Measurements from ENCODE around the gene PAQR8. TPM values are rescaled to one million over a fixed set of nuclear protein-coding genes. Genes with fewer than 3 reads are reported as not detected.

The PAQR8 gene
- total and polyA plus RNA-seq, 2 of the 13 experiments (the other 11 are each of a cell fraction or from before 2014, with no cell fraction given): 37.7 to 50.7 TPM

DNA sequence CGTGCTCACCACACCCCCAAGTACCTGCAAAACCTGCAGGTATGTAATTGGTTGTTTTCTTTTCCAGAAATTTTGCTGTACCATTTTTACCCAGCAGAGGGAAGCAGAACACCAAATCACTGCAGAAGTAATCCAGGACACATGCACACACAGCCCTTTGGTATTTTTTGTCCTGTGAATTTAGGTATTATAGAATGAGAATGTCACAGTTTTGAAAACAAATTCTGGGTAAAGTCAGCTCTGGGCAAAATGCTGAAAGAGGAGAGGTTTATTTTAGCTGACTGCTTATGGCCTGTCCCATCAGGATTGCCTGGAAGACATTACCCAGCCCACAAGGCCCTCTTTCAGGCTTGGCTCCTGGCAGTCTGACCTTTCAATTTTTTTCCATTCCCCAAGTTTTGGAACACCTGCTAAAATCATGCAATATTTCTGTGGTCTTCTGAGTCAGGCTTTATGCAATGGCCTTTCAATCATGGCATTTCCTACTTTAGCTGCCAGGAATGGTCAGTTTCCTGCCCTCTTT, 54.7 kb downstream of the PAQR8 start (continued):
- TF ChIP-seq, protein P1, sequence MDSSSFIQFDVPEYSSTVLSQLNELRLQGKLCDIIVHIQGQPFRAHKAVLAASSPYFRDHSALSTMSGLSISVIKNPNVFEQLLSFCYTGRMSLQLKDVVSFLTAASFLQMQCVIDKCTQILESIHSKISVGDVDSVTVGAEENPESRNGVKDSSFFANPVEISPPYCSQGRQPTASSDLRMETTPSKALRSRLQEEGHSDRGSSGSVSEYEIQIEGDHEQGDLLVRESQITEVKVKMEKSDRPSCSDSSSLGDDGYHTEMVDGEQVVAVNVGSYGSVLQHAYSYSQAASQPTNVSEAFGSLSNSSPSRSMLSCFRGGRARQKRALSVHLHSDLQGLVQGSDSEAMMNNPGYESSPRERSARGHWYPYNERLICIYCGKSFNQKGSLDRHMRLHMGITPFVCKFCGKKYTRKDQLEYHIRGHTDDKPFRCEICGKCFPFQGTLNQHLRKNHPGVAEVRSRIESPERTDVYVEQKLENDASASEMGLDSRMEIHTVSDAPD (CRISPR knock-in tag; IDR thresholded peaks at IDR 0.05): no peak
- TF ChIP-seq, protein P2, sequence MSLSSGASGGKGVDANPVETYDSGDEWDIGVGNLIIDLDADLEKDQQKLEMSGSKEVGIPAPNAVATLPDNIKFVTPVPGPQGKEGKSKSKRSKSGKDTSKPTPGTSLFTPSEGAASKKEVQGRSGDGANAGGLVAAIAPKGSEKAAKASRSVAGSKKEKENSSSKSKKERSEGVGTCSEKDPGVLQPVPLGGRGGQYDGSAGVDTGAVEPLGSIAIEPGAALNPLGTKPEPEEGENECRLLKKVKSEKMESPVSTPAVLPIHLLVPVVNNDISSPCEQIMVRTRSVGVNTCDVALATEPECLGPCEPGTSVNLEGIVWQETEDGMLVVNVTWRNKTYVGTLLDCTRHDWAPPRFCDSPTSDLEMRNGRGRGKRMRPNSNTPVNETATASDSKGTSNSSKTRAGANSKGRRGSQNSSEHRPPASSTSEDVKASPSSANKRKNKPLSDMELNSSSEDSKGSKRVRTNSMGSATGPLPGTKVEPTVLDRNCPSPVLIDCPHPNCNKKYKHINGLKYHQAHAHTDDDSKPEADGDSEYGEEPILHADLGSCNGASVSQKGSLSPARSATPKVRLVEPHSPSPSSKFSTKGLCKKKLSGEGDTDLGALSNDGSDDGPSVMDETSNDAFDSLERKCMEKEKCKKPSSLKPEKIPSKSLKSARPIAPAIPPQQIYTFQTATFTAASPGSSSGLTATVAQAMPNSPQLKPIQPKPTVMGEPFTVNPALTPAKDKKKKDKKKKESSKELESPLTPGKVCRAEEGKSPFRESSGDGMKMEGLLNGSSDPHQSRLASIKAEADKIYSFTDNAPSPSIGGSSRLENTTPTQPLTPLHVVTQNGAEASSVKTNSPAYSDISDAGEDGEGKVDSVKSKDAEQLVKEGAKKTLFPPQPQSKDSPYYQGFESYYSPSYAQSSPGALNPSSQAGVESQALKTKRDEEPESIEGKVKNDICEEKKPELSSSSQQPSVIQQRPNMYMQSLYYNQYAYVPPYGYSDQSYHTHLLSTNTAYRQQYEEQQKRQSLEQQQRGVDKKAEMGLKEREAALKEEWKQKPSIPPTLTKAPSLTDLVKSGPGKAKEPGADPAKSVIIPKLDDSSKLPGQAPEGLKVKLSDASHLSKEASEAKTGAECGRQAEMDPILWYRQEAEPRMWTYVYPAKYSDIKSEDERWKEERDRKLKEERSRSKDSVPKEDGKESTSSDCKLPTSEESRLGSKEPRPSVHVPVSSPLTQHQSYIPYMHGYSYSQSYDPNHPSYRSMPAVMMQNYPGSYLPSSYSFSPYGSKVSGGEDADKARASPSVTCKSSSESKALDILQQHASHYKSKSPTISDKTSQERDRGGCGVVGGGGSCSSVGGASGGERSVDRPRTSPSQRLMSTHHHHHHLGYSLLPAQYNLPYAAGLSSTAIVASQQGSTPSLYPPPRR (CRISPR knock-in tag; IDR thresholded peaks at IDR 0.05; ENCODE audit: borderline replicate concordance): 0 out of 2 replicates have a peak, but pooled peaks have one; percentile 42
- TF ChIP-seq ETV5 (CRISPR knock-in tag; IDR thresholded peaks at IDR 0.05; ENCODE audit: borderline replicate concordance) (0 out of 2 replicates have a peak, but pooled peaks have one; percentile 19), PRPF4 (IDR thresholded peaks at IDR 0.05; ENCODE audit: low read depth, low read length, poor library complexity, severe bottlenecking) (no peak), ARNTL (CRISPR knock-in tag; IDR thresholded peaks at IDR 0.05) (0 out of 2 replicates have a peak, but pooled peaks have one; percentile 22), ZNF101 (CRISPR knock-in tag; IDR thresholded peaks at IDR 0.05; ENCODE audit: borderline replicate concordance, low read depth) (no peak), SMAD3 (CRISPR knock-in tag; IDR thresholded peaks at IDR 0.05) (peak; percentile 72; the same call in 1 of the 2 replicates), ZMYM4 (CRISPR knock-in tag; IDR thresholded peaks at IDR 0.05) (0 out of 2 replicates have a peak, but pooled peaks have one; percentile 52), KMT2B (CRISPR knock-in tag; IDR thresholded peaks at IDR 0.05) (peak; percentile 50; the same call in 1 of the 2 replicates), RAD21 (CRISPR knock-in tag; IDR thresholded peaks at IDR 0.05) (peak; percentile 87), REPIN1 (CRISPR knock-in tag; IDR thresholded peaks at IDR 0.05; ENCODE audit: borderline replicate concordance, low read depth) (no peak), NFATC3 (CRISPR knock-in tag; IDR thresholded peaks at IDR 0.05) (0 out of 2 replicates have a peak, but pooled peaks have one; percentile 59)
- TF ChIP-seq, protein P3, sequence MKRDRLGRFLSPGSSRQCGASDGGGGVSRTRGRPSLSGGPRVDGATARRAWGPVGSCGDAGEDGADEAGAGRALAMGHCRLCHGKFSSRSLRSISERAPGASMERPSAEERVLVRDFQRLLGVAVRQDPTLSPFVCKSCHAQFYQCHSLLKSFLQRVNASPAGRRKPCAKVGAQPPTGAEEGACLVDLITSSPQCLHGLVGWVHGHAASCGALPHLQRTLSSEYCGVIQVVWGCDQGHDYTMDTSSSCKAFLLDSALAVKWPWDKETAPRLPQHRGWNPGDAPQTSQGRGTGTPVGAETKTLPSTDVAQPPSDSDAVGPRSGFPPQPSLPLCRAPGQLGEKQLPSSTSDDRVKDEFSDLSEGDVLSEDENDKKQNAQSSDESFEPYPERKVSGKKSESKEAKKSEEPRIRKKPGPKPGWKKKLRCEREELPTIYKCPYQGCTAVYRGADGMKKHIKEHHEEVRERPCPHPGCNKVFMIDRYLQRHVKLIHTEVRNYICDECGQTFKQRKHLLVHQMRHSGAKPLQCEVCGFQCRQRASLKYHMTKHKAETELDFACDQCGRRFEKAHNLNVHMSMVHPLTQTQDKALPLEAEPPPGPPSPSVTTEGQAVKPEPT (CRISPR knock-in tag; IDR thresholded peaks at IDR 0.05; ENCODE audit: low read depth): no peak
- TF ChIP-seq, protein P4, sequence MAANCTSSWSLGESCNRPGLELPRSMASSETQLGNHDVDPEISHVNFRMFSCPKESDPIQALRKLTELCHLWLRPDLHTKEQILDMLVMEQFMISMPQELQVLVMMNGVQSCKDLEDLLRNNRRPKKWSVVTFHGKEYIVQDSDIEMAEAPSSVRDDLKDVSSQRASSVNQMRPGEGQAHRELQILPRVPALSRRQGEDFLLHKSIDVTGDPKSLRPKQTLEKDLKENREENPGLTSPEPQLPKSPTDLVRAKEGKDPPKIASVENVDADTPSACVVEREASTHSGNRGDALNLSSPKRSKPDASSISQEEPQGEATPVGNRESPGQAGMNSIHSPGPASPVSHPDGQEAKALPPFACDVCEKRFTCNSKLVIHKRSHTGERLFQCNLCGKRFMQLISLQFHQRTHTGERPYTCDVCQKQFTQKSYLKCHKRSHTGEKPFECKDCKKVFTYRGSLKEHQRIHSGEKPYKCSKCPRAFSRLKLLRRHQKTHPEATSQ (CRISPR knock-in tag; IDR thresholded peaks at IDR 0.05; ENCODE audit: borderline replicate concordance): no peak
- TF ChIP-seq, protein P5, sequence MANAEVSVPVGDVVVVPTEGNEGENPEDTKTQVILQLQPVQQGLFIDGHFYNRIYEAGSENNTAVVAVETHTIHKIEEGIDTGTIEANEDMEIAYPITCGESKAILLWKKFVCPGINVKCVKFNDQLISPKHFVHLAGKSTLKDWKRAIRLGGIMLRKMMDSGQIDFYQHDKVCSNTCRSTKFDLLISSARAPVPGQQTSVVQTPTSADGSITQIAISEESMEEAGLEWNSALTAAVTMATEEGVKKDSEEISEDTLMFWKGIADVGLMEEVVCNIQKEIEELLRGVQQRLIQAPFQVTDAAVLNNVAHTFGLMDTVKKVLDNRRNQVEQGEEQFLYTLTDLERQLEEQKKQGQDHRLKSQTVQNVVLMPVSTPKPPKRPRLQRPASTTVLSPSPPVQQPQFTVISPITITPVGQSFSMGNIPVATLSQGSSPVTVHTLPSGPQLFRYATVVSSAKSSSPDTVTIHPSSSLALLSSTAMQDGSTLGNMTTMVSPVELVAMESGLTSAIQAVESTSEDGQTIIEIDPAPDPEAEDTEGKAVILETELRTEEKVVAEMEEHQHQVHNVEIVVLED (CRISPR knock-in tag; IDR thresholded peaks at IDR 0.05; ENCODE audit: borderline replicate concordance): 0 out of 2 replicates have a peak, but pooled peaks have one; percentile 28
- TF ChIP-seq, protein P6, sequence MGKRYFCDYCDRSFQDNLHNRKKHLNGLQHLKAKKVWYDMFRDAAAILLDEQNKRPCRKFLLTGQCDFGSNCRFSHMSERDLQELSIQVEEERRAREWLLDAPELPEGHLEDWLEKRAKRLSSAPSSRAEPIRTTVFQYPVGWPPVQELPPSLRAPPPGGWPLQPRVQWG (CRISPR knock-in tag; IDR thresholded peaks at IDR 0.05; ENCODE audit: borderline replicate concordance, low read depth): no peak
